Mesothelial cell of epicardium (in vitro differentiated cells): ENCODE measurements around the gene AFAP1. TPM values are rescaled to one million over a fixed set of nuclear protein-coding genes. Genes with fewer than 3 reads are reported as not detected.

Experiments
- DNase-seq, 2 experiments: peaks; one replicate each; pipeline ENCODE4 v3.0.0; 2021; ENCODE audit warnings: low spot score in 2 of 2; ENCODE audit not compliant: unreplicated experiment in 2 of 2
- H3K27ac Mint-ChIP-seq: 2 replicates; pipeline ENCODE4 v1.8.0; 2021; ENCODE audit warnings: mixed read lengths
- H3K27me3 Mint-ChIP-seq: 2 replicates; pipeline ENCODE4 v1.8.0; 2021; ENCODE audit warnings: low read depth, mixed read lengths
- H3K36me3 Mint-ChIP-seq: 2 replicates; pipeline ENCODE4 v1.8.0; 2021; ENCODE audit warnings: mixed read lengths
- H3K4me1 Mint-ChIP-seq: 2 replicates; pipeline ENCODE4 v1.8.0; 2021; ENCODE audit warnings: mixed read lengths
- H3K4me3 Mint-ChIP-seq: 2 replicates; pipeline ENCODE4 v1.8.0; 2021; ENCODE audit warnings: mild to moderate bottlenecking, moderate library complexity, mixed read lengths
- H3K9me3 Mint-ChIP-seq: 2 replicates; pipeline ENCODE4 v1.8.0; 2021; ENCODE audit warnings: mixed read lengths
- CTCF ChIP-seq: fragments of 200-600 bp; sonication (generic); IDR thresholded peaks from one replicate; pipeline ENCODE4 v1.5.0; 2021; ENCODE audit warnings: antibody characterized with exemption; ENCODE audit not compliant: unreplicated experiment
- total RNA-seq: library from RNA; stranded (reverse); gene quantifications from 3 replicates; pipeline ENCODE4 v1.2.1, GENCODE V29; 2021

Gene AFAP1
- total RNA-seq, 1 donor from 2014 or later: 82.4 TPM

- Mint-ChIP-seq H3K27me3 (peaks cover 27% of the 10 kb centered on the region), H3K4me1 (no peaks in the 10 kb centered on the region), H3K4me3 (no peak overlapping the region), H3K9me3 (peaks cover 6% of the 10 kb centered on the region), H3K27ac (no peak overlapping the region), H3K36me3 (no peaks in the 10 kb centered on the region)
- no peak for TF ChIP-seq CTCF
- no peak for DNase-seq
Measured at GRCh38 chr4:7723625-7724024, 216.0 kb downstream of the AFAP1 start.

GRCh38 chr4:7722766-7723387 lies 216.8 kb downstream of the AFAP1 start:
- H3K9me3 Mint-ChIP-seq: peaks cover 6% of the 10 kb centered on the region
- H3K36me3 Mint-ChIP-seq: no peaks in the 10 kb centered on the region
- peaks cover 35% of the 10 kb centered on the region for H3K27me3 Mint-ChIP-seq
- H3K4me1 Mint-ChIP-seq: no peaks in the 10 kb centered on the region
- H3K27ac Mint-ChIP-seq: no peak overlapping the region
- no peak for TF ChIP-seq CTCF
- H3K4me3 Mint-ChIP-seq: no peak overlapping the region
- no peak for DNase-seq

GRCh38 chr4:7721984-7722551 lies 217.6 kb downstream of the AFAP1 start:
- Mint-ChIP-seq H3K27ac (no peak overlapping the region), H3K9me3 (peaks cover 6% of the 10 kb centered on the region), H3K27me3 (peaks cover 43% of the 10 kb centered on the region), H3K36me3 (no peaks in the 10 kb centered on the region), H3K4me3 (no peak overlapping the region), H3K4me1 (no peaks in the 10 kb centered on the region)
- DNase-seq: no peak
- TF ChIP-seq CTCF: peak; percentile 17

GRCh38 chr4:7719354-7720174 lies 220.1 kb downstream of the AFAP1 start:
- H3K36me3 Mint-ChIP-seq: no peaks in the 10 kb centered on the region
- H3K27me3 Mint-ChIP-seq: peaks cover 51% of the 10 kb centered on the region
- H3K27ac Mint-ChIP-seq: no peak overlapping the region
- H3K4me1 Mint-ChIP-seq: no peaks in the 10 kb centered on the region
- H3K4me3 Mint-ChIP-seq: no peak overlapping the region
- DNase-seq: peak; percentile 73 to 92
- peak; percentile 95 for TF ChIP-seq CTCF
- peaks cover 6% of the 10 kb centered on the region for H3K9me3 Mint-ChIP-seq

GRCh38 chr4:7717946-7718490 lies 221.6 kb downstream of the AFAP1 start:
- DNase-seq: no peak
- H3K4me1 Mint-ChIP-seq: no peaks in the 10 kb centered on the region
- no peak overlapping the region for H3K27ac Mint-ChIP-seq
- peaks cover 51% of the 10 kb centered on the region for H3K27me3 Mint-ChIP-seq
- no peak overlapping the region for H3K4me3 Mint-ChIP-seq
- H3K9me3 Mint-ChIP-seq: no peaks in the 10 kb centered on the region
- H3K36me3 Mint-ChIP-seq: no peaks in the 10 kb centered on the region
- TF ChIP-seq CTCF: no peak
